H9 (cell line): ENCODE measurements around the gene VSIG10L. TPM values are rescaled to one million over a fixed set of nuclear protein-coding genes. Genes with fewer than 3 reads are reported as not detected.

Experiments used
- DNase-seq: peaks from one replicate; pipeline ENCODE4 v3.0.0-alpha.2; 2017
- H2AFZ ChIP-seq: one replicate; pipeline ENCODE4 v1.6.1; 2013; ENCODE audit warnings: mild to moderate bottlenecking, low read length, control low read depth, moderate library complexity
- H2AK5ac ChIP-seq: 2 replicates; pipeline ENCODE4 v1.6.1; 2013; ENCODE audit warnings: low read length, control low read depth, mixed read lengths; ENCODE audit not compliant: insufficient read length
- H2BK120ac ChIP-seq: one replicate; pipeline ENCODE4 v1.6.1; 2013; ENCODE audit warnings: low read depth, mild to moderate bottlenecking, low read length, control low read depth, inconsistent platforms; ENCODE audit not compliant: poor library complexity, severe bottlenecking
- H2BK12ac ChIP-seq: 2 replicates; pipeline ENCODE4 v1.6.1; 2013; ENCODE audit warnings: low read length, control low read depth, mixed read lengths, low read depth; ENCODE audit not compliant: insufficient read length
- H2BK15ac ChIP-seq: 2 replicates; pipeline ENCODE4 v1.6.1; 2013; ENCODE audit warnings: low read depth, low read length, control low read depth
- H2BK20ac ChIP-seq: one replicate; pipeline ENCODE4 v1.6.1; 2013; ENCODE audit warnings: low read depth, mild to moderate bottlenecking, low read length, control low read depth, inconsistent platforms; ENCODE audit not compliant: poor library complexity, severe bottlenecking
- H2BK5ac ChIP-seq: 2 replicates; pipeline ENCODE4 v1.6.1; 2013; ENCODE audit warnings: low read length, control low read depth, mixed read lengths; ENCODE audit not compliant: insufficient read length
- H3K14ac ChIP-seq: 2 replicates; pipeline ENCODE4 v1.6.1; 2013; ENCODE audit warnings: low read length, control low read depth; ENCODE audit not compliant: insufficient read depth
- H3K18ac ChIP-seq: 2 replicates; pipeline ENCODE4 v1.6.1; 2013; ENCODE audit warnings: low read depth, mild to moderate bottlenecking, mixed read lengths, low read length, control low read depth; ENCODE audit not compliant: insufficient read length
- H3K23ac ChIP-seq: 2 replicates; pipeline ENCODE4 v1.6.1; 2013; ENCODE audit warnings: low read length, control low read depth, mixed read lengths, low read depth; ENCODE audit not compliant: insufficient read length
- H3K23me2 ChIP-seq: 2 replicates; pipeline ENCODE4 v1.6.1; 2013; ENCODE audit warnings: low read depth, mild to moderate bottlenecking, mixed read lengths, low read length, control low read depth; ENCODE audit not compliant: insufficient read length, poor library complexity, severe bottlenecking
- H3K27ac ChIP-seq: 2 replicates; pipeline ENCODE4 v1.5.1; 2013; ENCODE audit warnings: low read length, control low read depth, mixed read lengths, low read depth; ENCODE audit not compliant: insufficient read length
- H3K27me3 ChIP-seq: 2 replicates; pipeline ENCODE4 v1.6.1; 2013; ENCODE audit warnings: low read length, control low read depth, inconsistent platforms; ENCODE audit not compliant: insufficient read depth
- H3K4ac ChIP-seq: 2 replicates; pipeline ENCODE4 v1.6.1; 2013; ENCODE audit warnings: low read depth, mild to moderate bottlenecking, control low read depth, inconsistent platforms, low read length, moderate library complexity
- H3K4me1 ChIP-seq: 2 replicates; pipeline ENCODE4 v1.6.1; 2013; ENCODE audit warnings: low read length, control low read depth, inconsistent platforms; ENCODE audit not compliant: insufficient read depth
- H3K4me2 ChIP-seq: 2 replicates; pipeline ENCODE4 v1.6.1; 2013; ENCODE audit warnings: low read length, control low read depth, mixed read lengths; ENCODE audit not compliant: insufficient read length, insufficient read depth
- H3K56ac ChIP-seq: 2 replicates; pipeline ENCODE4 v1.6.1; 2013; ENCODE audit warnings: low read depth, mild to moderate bottlenecking, mixed read lengths, low read length, control low read depth; ENCODE audit not compliant: insufficient read length
- H3K79me1 ChIP-seq: 2 replicates; pipeline ENCODE4 v1.6.1; 2013; ENCODE audit warnings: low read depth, mild to moderate bottlenecking, moderate library complexity, low read length, control low read depth, inconsistent platforms; ENCODE audit not compliant: insufficient read depth, poor library complexity, severe bottlenecking
- H3K79me2 ChIP-seq: 2 replicates; pipeline ENCODE4 v1.6.1; 2013; ENCODE audit warnings: low read length, control low read depth, inconsistent platforms; ENCODE audit not compliant: insufficient read depth
- H3K9ac ChIP-seq: 2 replicates; pipeline ENCODE4 v1.6.1; 2013; ENCODE audit warnings: low read length, control low read depth, mixed read lengths; ENCODE audit not compliant: insufficient read length; ENCODE audit errors: extremely low read depth
- H3K9me3 ChIP-seq: one replicate; pipeline ENCODE4 v1.6.1; 2013; ENCODE audit warnings: low read depth, low read length, inconsistent platforms; ENCODE audit not compliant: control insufficient read depth
- H3T11ph ChIP-seq: one replicate; pipeline ENCODE4 v1.6.1; 2013; ENCODE audit warnings: mild to moderate bottlenecking, low read length, control low read depth, inconsistent platforms
- H4K20me1 ChIP-seq: one replicate; pipeline ENCODE4 v1.6.1; 2013; ENCODE audit not compliant: control insufficient read depth, insufficient read length, insufficient read depth
- H4K5ac ChIP-seq: 2 replicates; pipeline ENCODE4 v1.6.1; 2013; ENCODE audit warnings: low read depth, mild to moderate bottlenecking, mixed read lengths, low read length, control low read depth; ENCODE audit not compliant: insufficient read length
- H4K8ac ChIP-seq: replicated peaks from 2 replicates; pipeline ENCODE4 v1.6.1; 2013; ENCODE audit warnings: low read length, control low read depth, mixed read lengths, low read depth; ENCODE audit not compliant: insufficient read length
- H4K91ac ChIP-seq: 2 replicates; pipeline ENCODE4 v1.6.1; 2013; ENCODE audit warnings: low read depth, mild to moderate bottlenecking, moderate library complexity, mixed read lengths, low read length, control low read depth; ENCODE audit not compliant: insufficient read length
- H3K27ac Mint-ChIP-seq, 3 experiments: 2 replicates in 2 of 3; 3 replicates in 1 of 3; pipeline ENCODE4 v1.8.0; 2020 to 2021; ENCODE audit warnings: mixed read lengths in 3 of 3, mild to moderate bottlenecking in 1 of 3, moderate library complexity in 1 of 3
- H3K27me3 Mint-ChIP-seq: 2 replicates; pipeline ENCODE4 v1.8.0; 2021; ENCODE audit warnings: low read depth, mild to moderate bottlenecking, moderate library complexity, mixed read lengths
- H3K36me3 Mint-ChIP-seq, 3 experiments: 2 replicates in 2 of 3; 3 replicates in 1 of 3; pipeline ENCODE4 v1.8.0; 2020 to 2021; ENCODE audit warnings: low read depth in 3 of 3, mixed read lengths in 3 of 3; ENCODE audit not compliant: insufficient read depth in 1 of 3
- H3K4me1 Mint-ChIP-seq, 2 experiments: 2 replicates each; pipeline ENCODE4 v1.8.0; 2020; ENCODE audit warnings: mixed read lengths in 2 of 2
- H3K4me3 Mint-ChIP-seq, 2 experiments: 2 replicates in 1 of 2; 3 replicates in 1 of 2; pipeline ENCODE4 v1.8.0; 2020 to 2021; ENCODE audit warnings: mild to moderate bottlenecking in 2 of 2, mixed read lengths in 2 of 2, moderate library complexity in 1 of 2
- H3K9me3 Mint-ChIP-seq, 2 experiments: 2 replicates in 1 of 2; 3 replicates in 1 of 2; pipeline ENCODE4 v1.8.0; 2020; ENCODE audit warnings: mild to moderate bottlenecking in 2 of 2, mixed read lengths in 2 of 2, moderate library complexity in 1 of 2
- CTCF ChIP-seq: fragments of 200-600 bp; sonication (generic); conservative IDR thresholded peaks from 3 replicates; pipeline ENCODE4 v1.8.0; 2021; ENCODE audit warnings: antibody characterized with exemption, mild to moderate bottlenecking
- WGBS: extraction: QIAGEN DNeasy Blood & Tissue Kit; methylation state at CpG from one replicate; pipeline ENCODE4 v1.1.7; 2013; ENCODE audit warnings: missing lambda C conversion rate, low lambda C conversion rate, mixed read lengths; ENCODE audit not compliant: insufficient read length; ENCODE audit errors: extremely low coverage; 5-methylcytosine and 5-hydroxymethylcytosine counted together
- total RNA-seq: library from RNA; stranded (reverse); gene quantifications from 2 replicates; pipeline ENCODE4 v1.2.1, GENCODE V29; 2021

VSIG10L gene
- total RNA-seq, 1 experiment from 2014 or later = 5.6 TPM

GRCh38 chr19:51380379-51380778 is 38.4 kb upstream of the VSIG10L start:
- Histone ChIP-seq H3T11ph (no peak overlapping the region), H3K23me2 (no peaks in the 10 kb centered on the region), H2BK20ac (no peak overlapping the region), H3K79me2 (no peaks in the 10 kb centered on the region), H3K27me3 (no peaks in the 10 kb centered on the region), H4K5ac (no peak overlapping the region), H3K27ac (no peak overlapping the region), H3K4me2 (no peak overlapping the region), H3K18ac (no peak overlapping the region), H3K79me1 (no peaks in the 10 kb centered on the region), H3K9me3 (peaks cover 10% of the 10 kb centered on the region), H3K56ac (no peak overlapping the region), H3K14ac (no peak overlapping the region), H4K91ac (no peak overlapping the region), H3K23ac (no peak overlapping the region), H3K9ac (no peak overlapping the region), H3K4ac (no peak overlapping the region), H2BK12ac (no peak overlapping the region), H2BK120ac (no peak overlapping the region), H2AFZ (no peak overlapping the region), H4K8ac (no peak overlapping the region), H2AK5ac (no peak overlapping the region), H2BK15ac (no peak overlapping the region), H3K4me1 (no peaks in the 10 kb centered on the region), H2BK5ac (no peak overlapping the region), H4K20me1 (no peaks in the 10 kb centered on the region)
- Mint-ChIP-seq H3K4me1 (peaks cover 3% of the 10 kb centered on the region in 2 experiments; a peak in 2 of 4 replicates), H3K27ac (peak overlapping the region in 1 of 3 experiments; percentile 77; a peak in 1 of 7 replicates), H3K4me3 (no peak overlapping the region), H3K27me3 (peaks cover 4% of the 10 kb centered on the region), H3K36me3 (peaks cover 0 to 13% (median 2%) of the 10 kb centered on the region in 3 experiments; a peak in 1 of 7 replicates), H3K9me3 (peaks cover 25 to 26% of the 10 kb centered on the region in 2 experiments)
- WGBS = no CpG with 5 or more reads among the region's 9 CpGs
- no peak for DNase-seq
- TF ChIP-seq CTCF = no peak
